Activated CD8-positive, alpha-beta T cell treated with anti-CD3 and anti-CD28 coated beads, Interleukin-2, amount 10 ng/mL, durations not matched to agents 7 days and 5 days (primary cell): ENCODE measurements around the gene KDM6B. TPM values are rescaled to one million over a fixed set of nuclear protein-coding genes. Genes with fewer than 3 reads are reported as not detected.

Experiments used
- ATAC-seq: fragments of 150-1000 bp; cut with Tn5 transposase; one replicate; pipeline ENCODE4 v1.10.0; 2021; ENCODE audit warnings: moderate library complexity
- CTCF ChIA-PET: fragments of 350-600 bp; sonication (Branson Sonifier 250); formaldehyde crosslinking; loops from one replicate; lab custom pipeline; 2021; ENCODE audit warnings: antibody characterized with exemption; lab: Charles Lee
- POLR2A ChIA-PET: fragments of 350-600 bp; sonication (Branson Sonifier 250); formaldehyde crosslinking; loops from one replicate; lab custom pipeline; 2021; ENCODE audit warnings: antibody characterized with exemption; lab: Charles Lee
- DNase-seq: peaks from one replicate; pipeline ENCODE4 v3.0.0-alpha.2; 2020
- H3K27ac Mint-ChIP-seq: one replicate; pipeline ENCODE4 v1.8.0; 2021; ENCODE audit warnings: mild to moderate bottlenecking, mixed read lengths
- H3K27me3 Mint-ChIP-seq: one replicate; pipeline ENCODE4 v1.8.0; 2021; ENCODE audit warnings: low read depth, mixed read lengths
- H3K36me3 Mint-ChIP-seq: one replicate; pipeline ENCODE4 v1.8.0; 2021; ENCODE audit warnings: low read depth, mixed read lengths
- H3K4me1 Mint-ChIP-seq: one replicate; pipeline ENCODE4 v1.8.0; 2021; ENCODE audit warnings: low read depth, mixed read lengths
- H3K4me3 Mint-ChIP-seq: one replicate; pipeline ENCODE4 v1.8.0; 2021; ENCODE audit warnings: mild to moderate bottlenecking, mixed read lengths
- H3K9me3 Mint-ChIP-seq: one replicate; pipeline ENCODE4 v1.8.0; 2022; ENCODE audit warnings: mixed read lengths; ENCODE audit not compliant: insufficient read depth
- total RNA-seq, 2 experiments: library from RNA; stranded (reverse); gene quantifications; one replicate each; pipeline ENCODE4 v1.2.3, GENCODE V29; 2021

Gene KDM6B
- total RNA-seq, 2 experiments from 2014 or later, result 12.4 to 12.6 TPM

DNA sequence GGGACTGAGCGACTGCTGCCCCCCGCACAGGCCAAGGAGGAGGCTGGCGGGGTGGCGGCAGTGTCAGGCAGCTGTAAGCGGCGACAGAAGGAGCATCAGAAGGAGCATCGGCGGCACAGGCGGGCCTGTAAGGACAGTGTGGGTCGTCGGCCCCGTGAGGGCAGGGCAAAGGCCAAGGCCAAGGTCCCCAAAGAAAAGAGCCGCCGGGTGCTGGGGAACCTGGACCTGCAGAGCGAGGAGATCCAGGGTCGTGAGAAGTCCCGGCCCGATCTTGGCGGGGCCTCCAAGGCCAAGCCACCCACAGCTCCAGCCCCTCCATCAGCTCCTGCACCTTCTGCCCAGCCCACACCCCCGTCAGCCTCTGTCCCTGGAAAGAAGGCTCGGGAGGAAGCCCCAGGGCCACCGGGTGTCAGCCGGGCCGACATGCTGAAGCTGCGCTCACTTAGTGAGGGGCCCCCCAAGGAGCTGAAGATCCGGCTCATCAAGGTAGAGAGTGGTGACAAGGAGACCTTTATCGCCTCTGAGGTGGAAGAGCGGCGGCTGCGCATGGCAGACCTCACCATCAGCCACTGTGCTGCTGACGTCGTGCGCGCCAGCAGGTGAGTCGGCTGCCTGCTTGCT lies 15.2 kb downstream of the KDM6B start:
- DNase-seq (no peak), ATAC-seq (no peak)
- Mint-ChIP-seq H3K27me3 (no peaks in the 10 kb centered on the region), H3K4me1 (peaks cover 32% of the 10 kb centered on the region), H3K9me3 (no peaks in the 10 kb centered on the region), H3K27ac (no peak overlapping the region), H3K36me3 (peaks cover 6% of the 10 kb centered on the region), H3K4me3 (no peak overlapping the region)
- POLR2A ChIA-PET, result no interaction called here
- CTCF ChIA-PET, result interaction anchor here (1.0 to 3.1 kb wide), 4 partner anchors 9 to 26 kb away, joined by 3 to 28 read pairs (median 7); partner anchors contain the start of gene KDM6B

DNA sequence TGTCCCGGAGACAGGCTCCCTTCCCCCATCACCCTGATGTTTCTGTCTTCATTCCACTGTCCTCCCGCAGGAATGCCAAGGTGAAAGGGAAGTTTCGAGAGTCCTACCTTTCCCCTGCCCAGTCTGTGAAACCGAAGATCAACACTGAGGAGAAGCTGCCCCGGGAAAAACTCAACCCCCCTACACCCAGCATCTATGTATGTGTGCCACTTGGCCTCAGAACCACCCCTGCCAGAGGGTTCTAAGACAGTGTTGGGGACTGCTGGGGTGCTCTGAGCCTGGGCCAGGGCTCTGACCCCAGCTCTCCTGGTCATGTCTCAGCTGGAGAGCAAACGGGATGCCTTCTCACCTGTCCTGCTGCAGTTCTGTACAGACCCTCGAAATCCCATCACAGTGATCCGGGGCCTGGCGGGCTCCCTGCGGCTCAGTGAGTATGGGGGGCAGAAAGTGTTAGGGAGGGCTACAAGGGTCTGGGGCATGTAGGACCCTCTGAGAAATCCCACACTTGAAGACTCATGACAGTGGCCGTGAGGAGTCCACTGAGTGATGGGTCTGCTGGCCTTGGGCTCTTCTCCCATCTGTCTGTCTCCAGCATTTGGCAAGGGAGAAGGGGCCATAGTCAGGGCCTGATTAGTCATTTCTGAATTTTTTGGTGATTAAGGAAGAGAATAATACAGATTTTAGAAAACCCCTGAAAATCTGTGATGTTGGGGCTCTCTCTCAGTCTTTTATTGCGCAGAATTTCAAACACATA lies 15.9 kb downstream of the KDM6B start:
- ATAC-seq, result no peak
- Mint-ChIP-seq H3K27me3 (no peaks in the 10 kb centered on the region), H3K9me3 (no peaks in the 10 kb centered on the region), H3K36me3 (peaks cover 6% of the 10 kb centered on the region), H3K4me3 (no peak overlapping the region), H3K27ac (no peak overlapping the region), H3K4me1 (peaks cover 32% of the 10 kb centered on the region)
- CTCF ChIA-PET, result interaction anchor here (0.8 to 3.1 kb wide), 7 partner anchors 9 to 141 kb away, joined by 3 to 28 read pairs (median 5); partner anchors contain the start of gene KDM6B
- POLR2A ChIA-PET, result interaction anchor here (1.0 kb wide), 1 partner anchor 13 kb away, joined by 4 read pairs; no protein-coding TSS in a partner anchor
- no peak for DNase-seq

DNA sequence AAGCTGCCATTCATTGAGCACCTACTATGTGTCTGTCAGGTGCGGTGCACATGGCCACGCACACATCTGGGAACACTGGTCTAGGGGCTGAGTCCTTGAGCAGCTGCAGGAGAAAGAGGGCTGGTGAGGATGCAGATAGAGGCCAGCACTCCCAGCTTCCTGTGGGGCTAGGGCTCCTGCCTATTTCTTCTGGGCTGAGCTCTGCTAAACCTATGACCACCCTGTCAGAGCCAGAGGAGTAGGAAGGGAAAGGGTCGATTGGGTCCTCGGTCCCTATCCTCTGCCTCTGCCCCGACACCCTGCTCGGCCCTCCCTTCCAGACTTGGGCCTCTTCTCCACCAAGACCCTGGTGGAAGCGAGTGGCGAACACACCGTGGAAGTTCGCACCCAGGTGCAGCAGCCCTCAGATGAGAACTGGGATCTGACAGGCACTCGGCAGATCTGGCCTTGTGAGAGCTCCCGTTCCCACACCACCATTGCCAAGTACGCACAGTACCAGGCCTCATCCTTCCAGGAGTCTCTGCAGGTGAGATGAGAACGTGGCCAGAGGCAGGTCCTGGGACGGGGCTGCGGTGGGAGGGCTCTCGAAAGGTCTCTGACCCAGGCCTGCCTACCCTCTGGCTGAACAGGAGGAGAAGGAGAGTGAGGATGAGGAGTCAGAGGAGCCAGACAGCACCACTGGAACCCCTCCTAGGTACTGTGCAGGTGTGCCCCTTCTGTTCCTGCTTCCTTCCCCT lies 16.9 kb downstream of the KDM6B start:
- ChIA-PET POLR2A (interaction anchor here (0.6 to 1.0 kb wide), 2 partner anchors 14 to 16 kb away, joined by 3 to 4 read pairs; no protein-coding TSS in a partner anchor), CTCF (interaction anchor here (0.6 to 3.1 kb wide), 16 partner anchors 9 to 268 kb away, joined by 3 to 28 read pairs (median 4); partner anchors contain the start of gene KDM6B)
- Mint-ChIP-seq H3K36me3 (peaks cover 9% of the 10 kb centered on the region), H3K4me3 (peak overlapping the region; percentile 82), H3K4me1 (peaks cover 28% of the 10 kb centered on the region), H3K27me3 (no peaks in the 10 kb centered on the region), H3K27ac (peak overlapping the region; percentile 67), H3K9me3 (no peaks in the 10 kb centered on the region)
- no peak for DNase-seq
- no peak for ATAC-seq

DNA sequence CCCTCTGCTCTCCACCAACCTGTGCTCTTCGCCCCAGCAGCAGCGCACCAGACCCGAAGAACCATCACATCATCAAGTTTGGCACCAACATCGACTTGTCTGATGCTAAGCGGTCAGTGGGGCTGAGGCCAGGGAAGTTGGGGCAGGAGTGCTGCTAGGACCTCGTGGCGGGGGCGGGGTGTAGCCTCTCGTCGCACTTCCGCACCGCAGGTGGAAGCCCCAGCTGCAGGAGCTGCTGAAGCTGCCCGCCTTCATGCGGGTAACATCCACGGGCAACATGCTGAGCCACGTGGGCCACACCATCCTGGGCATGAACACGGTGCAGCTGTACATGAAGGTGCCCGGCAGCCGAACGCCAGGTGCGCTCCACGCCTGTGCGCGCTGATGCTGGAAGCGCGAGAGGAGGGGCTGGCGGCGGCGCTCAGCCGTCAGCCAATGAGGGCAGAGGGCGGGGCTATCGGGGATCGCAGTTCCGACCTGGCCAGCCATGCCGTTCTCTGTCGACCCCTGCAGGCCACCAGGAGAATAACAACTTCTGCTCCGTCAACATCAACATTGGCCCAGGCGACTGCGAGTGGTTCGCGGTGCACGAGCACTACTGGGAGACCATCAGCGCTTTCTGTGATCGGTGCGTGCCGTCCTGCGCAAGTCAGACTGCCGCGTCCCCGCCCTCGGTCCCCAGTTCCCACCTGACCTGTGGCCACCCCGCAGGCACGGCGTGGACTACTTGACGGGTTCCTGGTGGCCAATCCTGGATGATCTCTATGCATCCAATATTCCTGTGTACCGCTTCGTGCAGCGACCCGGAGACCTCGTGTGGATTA lies 17.6 kb downstream of the KDM6B start:
- no peaks in the 10 kb centered on the region for H3K27me3 Mint-ChIP-seq
- peak overlapping the region; percentile 82 for H3K4me3 Mint-ChIP-seq
- CTCF ChIA-PET, result interaction anchor here (0.6 to 3.1 kb wide), 15 partner anchors 10 to 267 kb away, joined by 3 to 28 read pairs (median 4); partner anchors contain the start of gene KDM6B
- peaks cover 28% of the 10 kb centered on the region for H3K4me1 Mint-ChIP-seq
- DNase-seq (peak; percentile 96), ATAC-seq (peak; percentile 92)
- POLR2A ChIA-PET, result interaction anchor here (0.6 kb wide), 1 partner anchor 17 kb away, joined by 3 read pairs; no protein-coding TSS in a partner anchor
- no peaks in the 10 kb centered on the region for H3K9me3 Mint-ChIP-seq
- H3K27ac Mint-ChIP-seq, result peak overlapping the region; percentile 67
- peaks cover 10% of the 10 kb centered on the region for H3K36me3 Mint-ChIP-seq

DNA sequence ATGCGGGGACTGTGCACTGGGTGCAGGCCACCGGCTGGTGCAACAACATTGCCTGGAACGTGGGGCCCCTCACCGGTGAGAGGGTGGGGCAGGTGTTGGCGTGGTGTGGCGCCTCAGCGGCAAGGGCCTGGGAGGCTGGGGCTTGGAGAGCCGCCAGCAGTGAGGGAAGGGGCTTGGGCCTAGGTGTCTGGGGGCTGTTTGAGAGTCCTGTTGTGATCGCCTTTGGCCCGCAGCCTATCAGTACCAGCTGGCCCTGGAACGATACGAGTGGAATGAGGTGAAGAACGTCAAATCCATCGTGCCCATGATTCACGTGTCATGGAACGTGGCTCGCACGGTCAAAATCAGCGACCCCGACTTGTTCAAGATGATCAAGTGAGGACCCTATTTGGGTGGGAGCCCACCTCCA lies 18.2 kb downstream of the KDM6B start:
- ATAC-seq (no peak), DNase-seq (no peak)
- Mint-ChIP-seq H3K27ac (peak overlapping the region; percentile 47), H3K4me3 (no peak overlapping the region), H3K9me3 (no peaks in the 10 kb centered on the region), H3K4me1 (peaks cover 24% of the 10 kb centered on the region), H3K27me3 (no peaks in the 10 kb centered on the region), H3K36me3 (peaks cover 10% of the 10 kb centered on the region)
- CTCF ChIA-PET, result interaction anchor here (1.1 to 3.1 kb wide), 5 partner anchors 10 to 29 kb away, joined by 3 to 28 read pairs (median 11); partner anchors contain the start of gene KDM6B
- POLR2A ChIA-PET, result no interaction called here

DNA sequence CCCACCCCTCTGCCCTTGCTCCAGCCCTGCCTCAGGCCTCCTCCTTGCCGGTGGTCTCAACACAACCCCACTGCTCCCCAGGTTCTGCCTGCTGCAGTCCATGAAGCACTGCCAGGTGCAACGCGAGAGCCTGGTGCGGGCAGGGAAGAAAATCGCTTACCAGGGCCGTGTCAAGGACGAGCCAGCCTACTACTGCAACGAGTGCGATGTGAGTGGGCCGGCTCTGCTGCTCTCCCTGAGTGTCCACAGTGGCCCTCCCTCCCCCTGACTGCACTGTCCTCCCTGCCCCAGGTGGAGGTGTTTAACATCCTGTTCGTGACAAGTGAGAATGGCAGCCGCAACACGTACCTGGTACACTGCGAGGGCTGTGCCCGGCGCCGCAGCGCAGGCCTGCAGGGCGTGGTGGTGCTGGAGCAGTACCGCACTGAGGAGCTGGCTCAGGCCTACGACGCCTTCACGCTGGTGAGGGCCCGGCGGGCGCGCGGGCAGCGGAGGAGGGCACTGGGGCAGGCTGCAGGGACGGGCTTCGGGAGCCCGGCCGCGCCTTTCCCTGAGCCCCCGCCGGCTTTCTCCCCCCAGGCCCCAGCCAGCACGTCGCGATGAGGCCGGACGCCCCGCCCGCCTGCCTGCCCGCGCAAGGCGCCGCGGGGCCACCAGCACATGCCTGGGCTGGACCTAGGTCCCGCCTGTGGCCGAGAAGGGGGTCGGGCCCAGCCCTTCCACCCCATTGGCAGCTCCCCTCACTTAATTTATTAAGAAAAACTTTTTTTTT lies 19.1 kb downstream of the KDM6B start:
- Mint-ChIP-seq H3K4me3 (no peak overlapping the region), H3K27me3 (no peaks in the 10 kb centered on the region), H3K9me3 (no peaks in the 10 kb centered on the region), H3K36me3 (peaks cover 10% of the 10 kb centered on the region), H3K27ac (no peak overlapping the region), H3K4me1 (peaks cover 24% of the 10 kb centered on the region)
- ChIA-PET CTCF (no interaction called here), POLR2A (no interaction called here)
- DNase-seq (no peak), ATAC-seq (no peak)

DNA sequence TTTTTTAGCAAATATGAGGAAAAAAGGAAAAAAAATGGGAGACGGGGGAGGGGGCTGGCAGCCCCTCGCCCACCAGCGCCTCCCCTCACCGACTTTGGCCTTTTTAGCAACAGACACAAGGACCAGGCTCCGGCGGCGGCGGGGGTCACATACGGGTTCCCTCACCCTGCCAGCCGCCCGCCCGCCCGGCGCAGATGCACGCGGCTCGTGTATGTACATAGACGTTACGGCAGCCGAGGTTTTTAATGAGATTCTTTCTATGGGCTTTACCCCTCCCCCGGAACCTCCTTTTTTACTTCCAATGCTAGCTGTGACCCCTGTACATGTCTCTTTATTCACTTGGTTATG lies 19.6 kb downstream of the KDM6B start:
- no peak for DNase-seq
- POLR2A ChIA-PET, result no interaction called here
- Mint-ChIP-seq H3K27ac (no peak overlapping the region), H3K9me3 (no peaks in the 10 kb centered on the region), H3K27me3 (no peaks in the 10 kb centered on the region), H3K4me3 (no peak overlapping the region), H3K36me3 (peaks cover 10% of the 10 kb centered on the region), H3K4me1 (peaks cover 22% of the 10 kb centered on the region)
- CTCF ChIA-PET, result no interaction called here
- no peak for ATAC-seq

DNA sequence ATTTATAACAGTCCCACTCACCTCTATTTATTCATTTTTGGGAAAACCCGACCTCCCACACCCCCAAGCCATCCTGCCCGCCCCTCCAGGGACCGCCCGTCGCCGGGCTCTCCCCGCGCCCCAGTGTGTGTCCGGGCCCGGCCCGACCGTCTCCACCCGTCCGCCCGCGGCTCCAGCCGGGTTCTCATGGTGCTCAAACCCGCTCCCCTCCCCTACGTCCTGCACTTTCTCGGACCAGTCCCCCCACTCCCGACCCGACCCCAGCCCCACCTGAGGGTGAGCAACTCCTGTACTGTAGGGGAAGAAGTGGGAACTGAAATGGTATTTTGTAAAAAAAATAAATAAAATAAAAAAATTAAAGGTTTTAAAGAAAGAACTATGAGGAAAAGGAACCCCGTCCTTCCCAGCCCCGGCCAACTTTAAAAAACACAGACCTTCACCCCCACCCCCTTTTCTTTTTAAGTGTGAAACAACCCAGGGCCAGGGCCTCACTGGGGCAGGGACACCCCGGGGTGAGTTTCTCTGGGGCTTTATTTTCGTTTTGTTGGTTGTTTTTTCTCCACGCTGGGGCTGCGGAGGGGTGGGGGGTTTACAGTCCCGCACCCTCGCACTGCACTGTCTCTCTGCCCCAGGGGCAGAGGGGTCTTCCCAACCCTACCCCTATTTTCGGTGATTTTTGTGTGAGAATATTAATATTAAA lies 20.2 kb downstream of the KDM6B start:
- Mint-ChIP-seq H3K36me3 (peaks cover 13% of the 10 kb centered on the region), H3K4me3 (no peak overlapping the region), H3K9me3 (no peaks in the 10 kb centered on the region), H3K4me1 (peaks cover 22% of the 10 kb centered on the region), H3K27ac (no peak overlapping the region), H3K27me3 (no peaks in the 10 kb centered on the region)
- CTCF ChIA-PET, result no interaction called here
- DNase-seq, result no peak
- ATAC-seq, result no peak
- POLR2A ChIA-PET, result no interaction called here

DNA sequence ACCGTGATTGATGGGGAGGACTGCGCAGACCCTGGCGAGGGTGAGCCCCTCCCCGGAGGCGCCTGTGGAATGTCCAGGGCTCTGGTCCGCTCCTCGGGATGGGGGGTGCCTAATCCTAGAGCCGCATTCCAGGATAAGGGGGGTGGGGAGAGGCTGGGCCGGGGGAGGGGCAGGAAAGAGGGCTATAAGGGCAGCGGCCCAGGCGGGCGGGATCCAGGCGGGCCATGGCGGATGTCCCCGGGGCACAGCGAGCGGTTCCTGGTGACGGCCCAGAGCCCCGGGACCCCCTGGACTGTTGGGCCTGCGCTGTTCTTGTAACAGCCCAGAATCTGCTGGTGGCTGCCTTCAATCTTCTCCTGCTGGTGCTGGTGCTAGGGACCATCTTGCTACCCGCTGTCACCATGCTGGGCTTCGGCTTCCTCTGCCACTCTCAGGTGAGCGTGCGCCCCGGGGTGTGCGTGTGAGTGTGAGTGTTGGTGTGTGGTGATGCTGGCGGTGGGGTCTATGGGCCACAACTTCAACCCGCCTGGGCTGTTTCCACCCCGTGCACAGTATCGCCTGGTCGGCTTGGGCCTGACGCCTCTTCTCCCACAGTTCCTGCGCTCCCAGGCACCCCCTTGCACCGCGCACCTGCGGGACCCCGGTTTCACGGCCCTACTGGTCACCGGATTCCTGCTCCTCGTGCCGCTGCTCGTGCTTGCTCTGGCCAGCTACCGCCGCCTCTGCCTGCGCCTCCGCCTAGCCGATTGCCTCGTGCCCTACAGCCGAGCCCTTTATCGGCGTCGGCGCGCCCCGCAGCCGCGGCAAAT lies 21.0 kb downstream of the KDM6B start, which contains the start of gene TMEM88:
TSS of gene TMEM88 (plus strand) at position 216 of the 809 bp plus-strand sequence. CDS start at position 225, 9 bp downstream.
- ChIA-PET CTCF (interaction anchor here (0.9 kb wide), 1 partner anchor 10 kb away, joined by 3 read pairs; no protein-coding TSS in a partner anchor), POLR2A (interaction anchor here (2.2 to 2.6 kb wide), 3 partner anchors 10 to 168 kb away, joined by 11 to 20 read pairs (median 11); partner anchors contain the start of genes KDM6B, TP53 and WRAP53)
- Mint-ChIP-seq H3K9me3 (no peaks in the 10 kb centered on the region), H3K27me3 (no peaks in the 10 kb centered on the region), H3K36me3 (peaks cover 13% of the 10 kb centered on the region), H3K27ac (no peak within 1 kb of the TSS), H3K4me1 (peaks cover 22% of the 10 kb centered on the region), H3K4me3 (no peak within 1 kb of the TSS)
- DNase-seq (no peak), ATAC-seq (no peak)
